Measurements from ENCODE around the gene GGTA1.
"Not testable (repeated sequence)": the region's sequence is repeated elsewhere in the genome, so short reads cannot be mapped to it uniquely, and the experiment has no call there.

GGTA1 gene

GRCh38 chr9:121498487-121499176 is 1.0 kb downstream of the GGTA1 start:
- DNase-seq = peak; percentile 55

DNA sequence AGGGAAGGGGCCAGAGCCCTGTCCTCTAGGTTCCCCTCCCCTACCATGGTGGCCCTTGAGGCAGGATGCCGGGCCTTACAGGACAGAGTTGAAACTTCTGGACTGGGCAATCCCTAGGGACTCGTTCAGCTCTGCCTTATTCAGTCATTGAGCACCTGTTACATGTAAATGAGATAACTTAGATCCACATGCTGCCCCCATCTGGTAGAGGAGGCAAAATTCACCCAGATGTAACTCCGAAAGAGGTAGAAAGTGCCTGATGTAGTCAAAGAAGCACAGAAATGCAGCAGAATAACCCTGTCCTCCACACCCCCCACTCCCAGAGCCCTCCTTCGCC is 1.5 kb downstream of the GGTA1 start:
- DNase-seq = peak; percentile 81

GRCh38 chr9:121495976-121496375 is 3.7 kb downstream of the GGTA1 start:
- no peak for DNase-seq

GRCh38 chr9:121494192-121494591 is 5.5 kb downstream of the GGTA1 start:
- no peak for DNase-seq

DNA sequence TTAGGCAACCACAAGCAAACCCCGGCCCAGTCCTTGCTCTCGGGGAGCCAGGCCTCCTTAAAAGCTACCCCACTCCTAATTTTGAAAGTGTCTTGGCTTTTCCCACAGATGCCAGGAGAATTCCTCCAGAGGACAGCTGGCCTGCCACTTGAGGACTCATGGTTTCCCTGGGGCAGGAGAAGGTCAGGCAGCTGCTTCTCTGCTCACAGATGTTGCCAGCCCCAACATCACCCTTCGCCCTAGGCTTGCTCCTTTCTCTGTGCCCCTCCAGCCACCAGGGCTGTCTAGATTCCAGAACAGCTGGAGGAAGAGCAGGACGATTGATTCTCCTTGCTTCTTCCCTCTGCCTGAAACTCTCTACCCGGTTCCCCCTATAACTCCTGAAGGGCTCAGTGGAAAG is 8.5 kb downstream of the GGTA1 start:
- DNase-seq = no peak

DNA sequence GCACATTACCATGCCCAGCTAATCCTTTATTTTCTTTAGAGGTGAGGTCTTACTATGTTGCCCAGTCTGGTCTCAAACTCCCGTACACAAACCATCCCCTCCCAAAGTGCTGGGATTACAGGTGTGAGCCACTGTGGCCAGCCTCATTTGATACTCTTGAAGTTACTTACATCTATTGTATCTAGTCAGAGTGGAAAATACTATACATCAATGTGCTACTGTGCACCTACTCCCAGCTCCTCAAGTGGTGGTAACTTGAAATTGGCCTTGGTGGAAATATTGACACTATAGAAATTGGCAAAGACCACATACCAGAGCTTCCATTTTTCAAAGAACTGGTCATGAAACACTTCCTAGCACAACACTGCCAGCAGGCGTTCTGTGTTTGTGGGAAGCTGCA is 10.3 kb downstream of the GGTA1 start:
- no peak for DNase-seq

DNA sequence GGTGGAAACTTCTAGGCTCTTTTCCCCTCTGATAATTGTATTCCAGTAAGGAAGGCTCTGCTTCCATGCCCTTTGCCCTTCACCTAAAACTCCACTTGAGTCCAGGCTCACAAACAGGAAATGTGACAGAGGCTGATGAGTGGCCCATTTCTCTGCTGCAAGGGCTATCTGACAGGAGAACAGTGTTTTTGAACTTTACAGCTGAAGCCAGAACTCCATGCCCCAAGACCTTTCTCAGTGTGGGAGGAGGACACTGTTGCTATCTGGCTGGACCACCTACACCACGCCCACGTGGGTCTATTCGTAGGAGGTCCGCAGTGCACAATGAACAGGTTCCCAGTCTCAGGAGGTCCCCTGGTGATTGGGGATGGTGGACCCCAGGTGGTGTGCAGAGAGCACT is 13.6 kb downstream of the GGTA1 start:
- DNase-seq = no peak

DNA sequence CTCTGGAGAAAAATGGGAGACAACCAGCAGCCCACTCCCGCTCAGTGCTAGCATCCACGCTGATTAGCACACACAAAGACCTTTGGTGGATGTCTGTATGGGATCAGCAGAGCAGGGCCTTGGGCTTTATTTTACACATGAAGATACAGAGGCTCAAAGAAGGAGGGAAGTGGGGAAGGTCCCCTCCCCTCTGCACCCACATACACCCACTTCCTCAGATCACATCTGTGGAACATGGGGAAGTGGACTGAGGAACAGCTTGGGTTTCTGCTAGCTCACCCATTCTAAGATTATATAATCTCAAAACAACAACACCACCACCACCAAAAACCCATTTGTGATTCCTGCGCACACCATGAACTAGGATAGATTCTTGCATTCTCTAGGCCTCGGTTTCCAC is 14.0 kb downstream of the GGTA1 start:
- DNase-seq = no peak

DNA sequence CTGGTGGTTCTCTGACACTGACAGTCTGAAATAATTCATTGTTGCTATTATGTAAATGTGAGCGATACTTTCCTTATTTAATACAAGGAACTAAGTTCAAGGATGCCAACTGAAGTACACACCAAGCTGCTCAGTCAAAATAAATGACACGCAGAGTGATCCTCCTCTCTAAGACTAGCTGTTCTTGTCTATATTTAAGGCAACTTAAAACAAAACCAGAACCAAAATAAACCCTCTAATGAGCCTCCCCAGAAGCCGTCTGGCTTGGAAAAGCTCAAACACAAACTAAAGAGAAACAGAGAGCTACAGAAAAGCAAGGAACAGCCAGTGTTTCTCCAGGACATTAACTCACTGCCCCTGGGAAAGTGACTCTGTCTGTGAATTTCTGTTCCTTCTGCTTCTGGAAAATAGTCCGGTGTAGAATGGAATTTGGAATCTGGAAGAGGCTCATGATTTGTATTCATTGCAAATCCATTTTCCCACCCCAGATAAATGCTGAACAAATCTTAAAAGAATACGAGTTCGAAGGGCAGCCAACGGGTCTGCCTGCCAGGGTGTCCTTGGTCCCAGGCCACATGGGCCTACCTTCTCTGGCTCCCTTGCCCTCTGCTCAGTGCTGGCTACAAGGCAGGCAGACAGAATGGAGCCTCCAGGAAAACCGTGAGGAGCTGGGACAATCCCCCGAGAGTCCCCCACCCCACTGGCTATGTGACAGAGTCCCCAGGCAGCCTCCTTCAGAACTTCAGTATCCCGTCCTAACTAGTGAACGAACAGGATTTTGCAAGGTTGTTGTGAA is 14.8 kb downstream of the GGTA1 start:
- no peak for DNase-seq

DNA sequence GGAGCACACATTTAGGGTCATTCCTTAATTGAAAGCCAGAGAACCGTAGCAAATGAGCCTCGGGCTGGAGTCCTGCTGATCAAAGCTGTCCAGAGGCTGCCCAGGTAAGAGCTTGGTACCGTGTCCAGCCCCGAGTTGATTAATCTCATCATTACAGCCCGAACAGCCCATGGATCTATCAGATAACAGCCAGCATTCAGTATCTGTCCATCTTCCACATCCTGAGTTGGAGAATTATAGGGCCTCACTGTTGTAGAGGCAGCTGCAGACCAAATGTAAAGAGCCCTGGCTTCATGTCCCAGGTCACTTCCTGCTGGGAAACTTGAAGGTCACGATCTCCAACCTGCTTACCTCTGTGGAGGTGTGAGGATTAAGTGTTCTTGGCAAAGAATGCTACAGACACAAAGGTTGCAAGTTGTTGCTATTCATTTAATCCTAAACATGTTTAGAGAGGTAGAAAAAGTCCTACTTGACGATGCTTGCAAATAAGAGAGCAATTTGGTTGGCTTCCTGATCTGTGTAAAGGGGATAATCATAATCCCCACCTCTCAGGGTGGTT is 16.1 kb downstream of the GGTA1 start:
- no peak for DNase-seq

DNA sequence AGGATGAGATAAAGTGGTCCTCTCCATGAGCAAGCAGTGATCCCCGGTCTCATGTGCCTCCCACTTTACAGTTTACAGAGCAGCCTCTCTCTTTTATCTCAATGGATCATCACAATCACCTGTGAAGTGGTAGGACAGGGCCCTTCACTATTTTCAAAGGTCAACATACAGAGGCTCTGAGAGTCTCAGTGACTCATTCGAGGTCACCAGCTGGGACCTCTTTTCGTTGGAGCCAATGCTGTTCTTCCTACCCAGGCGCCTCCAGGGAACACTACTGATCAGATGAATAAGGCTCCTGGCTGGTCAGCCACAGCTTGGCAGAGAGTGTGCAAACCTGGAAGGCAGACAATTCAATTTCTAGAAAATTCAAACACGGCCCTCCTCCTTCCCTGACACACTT is 16.6 kb downstream of the GGTA1 start:
- no peak for DNase-seq

DNA sequence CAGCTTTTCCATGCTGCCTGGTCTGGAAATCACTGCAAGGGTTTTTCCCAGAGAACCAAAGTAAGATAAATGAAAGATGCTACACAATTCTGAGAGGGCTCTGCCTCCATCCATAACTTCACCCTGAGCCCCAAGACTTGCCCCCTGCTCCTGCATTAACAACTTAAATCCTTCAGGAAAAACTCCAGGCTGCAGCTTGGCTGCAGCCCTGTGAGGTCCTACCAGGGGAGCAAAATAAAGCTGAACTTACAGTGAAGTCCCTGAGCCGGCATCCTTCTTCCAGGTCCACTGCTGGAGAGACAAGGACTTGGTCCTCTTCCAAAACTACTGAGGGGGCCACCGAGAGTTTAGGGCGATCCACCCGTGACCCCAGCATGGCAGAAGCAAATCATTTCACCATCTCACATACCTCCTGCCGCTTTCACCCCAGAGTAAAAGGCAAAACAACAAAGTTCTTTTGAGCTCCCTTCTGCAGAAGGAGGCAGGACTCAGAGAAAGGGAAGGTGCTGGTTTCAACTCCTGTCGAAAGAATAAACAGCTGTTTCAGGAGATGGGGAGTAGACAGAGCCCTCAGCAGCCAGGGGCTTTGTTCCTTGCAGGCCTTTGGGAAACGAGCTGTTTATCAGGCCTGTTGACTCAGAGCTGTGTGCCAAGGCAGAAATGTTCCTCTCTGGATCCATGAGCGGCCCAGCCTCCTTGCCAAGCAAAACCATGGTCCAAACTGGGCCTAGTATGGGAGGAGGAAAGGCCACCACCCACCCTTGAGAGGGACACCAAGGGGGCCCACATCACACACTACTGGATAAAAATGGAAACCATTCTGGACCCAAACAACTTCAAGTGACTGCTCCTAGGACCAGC is 20.6 kb downstream of the GGTA1 start:
- peak; percentile 33 for DNase-seq

DNA sequence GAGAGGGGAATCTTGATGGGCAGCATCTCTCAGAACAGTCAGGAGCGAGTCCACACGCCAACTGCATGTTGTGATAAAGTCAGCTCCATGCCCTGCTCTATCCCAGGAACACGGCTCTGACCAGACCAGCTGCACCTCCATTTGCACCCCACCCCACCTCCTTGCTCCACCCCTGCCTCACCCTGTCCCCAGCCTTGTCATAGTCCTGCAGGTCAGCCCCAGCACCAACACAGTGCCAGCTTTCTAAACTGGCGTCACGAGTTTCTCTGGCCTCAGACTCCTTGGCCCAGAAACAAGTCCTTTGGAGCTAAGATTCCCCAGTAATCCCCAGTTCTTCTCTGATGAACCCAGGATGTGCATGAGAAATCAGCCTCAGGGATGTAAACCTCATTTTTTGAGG is 23.5 kb downstream of the GGTA1 start:
- no peak for DNase-seq

- DNase-seq = no peak
These were observed 25.3 kb downstream of the GGTA1 start for GRCh38 chr9:121474231-121474947.

- DNase-seq = no peak
These were observed 26.4 kb downstream of the GGTA1 start for GRCh38 chr9:121473229-121473628.

GRCh38 chr9:121472446-121472845 is 27.2 kb downstream of the GGTA1 start:
- no peak for DNase-seq

- no peak for DNase-seq
These were observed 33.5 kb downstream of the GGTA1 start for GRCh38 chr9:121466142-121466541.

- no peak for DNase-seq
These were observed 34.7 kb downstream of the GGTA1 start for GRCh38 chr9:121464968-121465367.

DNA sequence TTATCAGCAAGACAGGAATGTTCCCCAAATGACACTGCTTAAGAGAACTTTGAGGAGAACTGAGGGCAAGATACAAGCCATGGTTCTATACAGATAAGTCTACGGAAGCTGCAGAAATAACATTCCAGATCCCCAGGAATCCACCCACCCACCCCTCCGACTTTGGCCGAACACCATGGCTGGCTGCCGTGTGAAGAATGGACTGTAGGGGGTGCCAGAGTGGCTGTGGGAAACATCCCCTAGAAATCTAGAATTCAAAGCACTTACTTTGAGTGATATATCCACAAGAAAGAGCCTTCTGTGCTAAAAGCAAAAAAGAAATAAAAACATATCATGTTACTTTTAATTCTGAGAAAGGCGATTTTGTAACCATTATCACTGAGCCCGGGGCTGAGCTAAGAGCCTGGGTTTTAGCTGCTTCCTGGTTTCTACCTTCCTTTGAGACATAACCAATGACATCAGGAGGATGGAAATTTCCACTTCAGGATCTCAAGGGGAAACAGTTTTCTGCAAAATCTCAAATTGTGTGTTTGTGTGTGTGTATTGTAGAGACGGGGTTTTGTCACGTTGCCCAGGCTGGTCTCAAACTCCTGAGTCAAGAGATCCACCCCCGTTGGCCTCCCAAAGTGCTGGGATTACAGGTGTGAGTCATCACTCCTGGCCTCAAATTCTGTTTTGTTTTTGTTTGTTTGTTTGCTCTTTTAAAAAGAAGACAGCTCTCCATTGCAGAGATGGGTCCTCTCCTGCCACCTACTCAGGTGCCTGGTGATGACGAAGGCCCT is 36.4 kb downstream of the GGTA1 start:
- no peak for DNase-seq

GRCh38 chr9:121459513-121459912 is 40.1 kb downstream of the GGTA1 start:
- no peak for DNase-seq

- not testable (repeated sequence) for DNase-seq
These were observed 41.2 kb downstream of the GGTA1 start for GRCh38 chr9:121458449-121458848.
